ENCODE data around the gene DKC1.
"Not testable (repeated sequence)": the region's sequence is repeated elsewhere in the genome, so short reads cannot be mapped to it uniquely, and the experiment has no call there.

DKC1 gene

DNA sequence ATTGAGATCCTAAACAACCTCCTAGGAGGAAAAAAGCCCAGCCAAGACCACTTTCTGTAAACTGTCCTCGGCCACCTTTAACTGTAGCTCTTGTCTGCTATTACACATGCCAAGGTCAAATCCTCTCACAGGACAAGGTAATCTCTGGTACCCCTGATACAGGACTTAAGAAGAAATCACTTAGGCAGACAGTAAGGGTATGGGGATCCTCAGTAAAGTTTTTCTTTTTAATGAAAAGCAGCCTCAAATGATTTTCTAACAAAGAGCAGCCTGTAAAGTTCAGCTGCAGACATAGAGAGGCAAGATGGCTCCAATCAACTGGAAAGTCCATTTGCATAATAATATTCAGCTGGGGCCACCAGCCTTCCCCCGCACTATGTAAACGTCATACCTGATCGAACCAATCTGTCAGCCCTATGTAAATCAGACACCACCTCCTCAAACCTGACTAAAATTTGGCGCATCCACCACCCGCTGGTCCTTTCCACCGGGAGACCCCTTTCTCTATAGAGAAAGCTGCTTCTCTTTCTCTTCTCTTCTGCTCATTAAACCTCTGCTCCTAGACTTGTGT, 57.2 kb downstream of the DKC1 start:
- no peak for DNase-seq (ENCODE audit: low read depth)
- TF ChIP-seq, protein P1, sequence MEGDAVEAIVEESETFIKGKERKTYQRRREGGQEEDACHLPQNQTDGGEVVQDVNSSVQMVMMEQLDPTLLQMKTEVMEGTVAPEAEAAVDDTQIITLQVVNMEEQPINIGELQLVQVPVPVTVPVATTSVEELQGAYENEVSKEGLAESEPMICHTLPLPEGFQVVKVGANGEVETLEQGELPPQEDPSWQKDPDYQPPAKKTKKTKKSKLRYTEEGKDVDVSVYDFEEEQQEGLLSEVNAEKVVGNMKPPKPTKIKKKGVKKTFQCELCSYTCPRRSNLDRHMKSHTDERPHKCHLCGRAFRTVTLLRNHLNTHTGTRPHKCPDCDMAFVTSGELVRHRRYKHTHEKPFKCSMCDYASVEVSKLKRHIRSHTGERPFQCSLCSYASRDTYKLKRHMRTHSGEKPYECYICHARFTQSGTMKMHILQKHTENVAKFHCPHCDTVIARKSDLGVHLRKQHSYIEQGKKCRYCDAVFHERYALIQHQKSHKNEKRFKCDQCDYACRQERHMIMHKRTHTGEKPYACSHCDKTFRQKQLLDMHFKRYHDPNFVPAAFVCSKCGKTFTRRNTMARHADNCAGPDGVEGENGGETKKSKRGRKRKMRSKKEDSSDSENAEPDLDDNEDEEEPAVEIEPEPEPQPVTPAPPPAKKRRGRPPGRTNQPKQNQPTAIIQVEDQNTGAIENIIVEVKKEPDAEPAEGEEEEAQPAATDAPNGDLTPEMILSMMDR (conservative IDR thresholded peaks at IDR 0.05; ENCODE audit: low read length): no peak
- no peak overlapping the region for H3K4me3 ChIP-seq (ENCODE audit: low read length)

DNA sequence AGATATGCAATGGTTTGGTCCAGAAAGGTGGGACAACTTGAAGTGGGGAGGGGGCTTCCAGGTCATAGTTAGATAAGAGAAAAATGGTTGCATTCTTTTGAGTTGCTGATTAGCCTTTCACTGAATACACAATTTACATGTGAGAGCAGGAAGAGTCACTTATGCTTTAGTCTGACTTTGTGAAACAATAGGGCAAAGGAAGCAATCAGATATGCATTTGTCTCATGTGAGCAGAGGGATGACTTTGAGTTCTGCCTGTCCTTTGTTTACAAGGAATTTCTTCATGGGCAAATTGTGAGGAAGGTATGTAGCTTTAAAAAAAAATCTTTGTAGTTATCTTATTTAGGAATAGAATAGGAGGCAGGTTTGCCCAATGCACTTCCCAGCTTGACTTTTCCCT, 58.9 kb downstream of the DKC1 start:
- TF ChIP-seq, protein P1 (conservative IDR thresholded peaks at IDR 0.05; ENCODE audit: low read length): no peak
- DNase-seq (ENCODE audit: low read depth): no peak
- no peak overlapping the region for H3K4me3 ChIP-seq (ENCODE audit: low read length)

DNA sequence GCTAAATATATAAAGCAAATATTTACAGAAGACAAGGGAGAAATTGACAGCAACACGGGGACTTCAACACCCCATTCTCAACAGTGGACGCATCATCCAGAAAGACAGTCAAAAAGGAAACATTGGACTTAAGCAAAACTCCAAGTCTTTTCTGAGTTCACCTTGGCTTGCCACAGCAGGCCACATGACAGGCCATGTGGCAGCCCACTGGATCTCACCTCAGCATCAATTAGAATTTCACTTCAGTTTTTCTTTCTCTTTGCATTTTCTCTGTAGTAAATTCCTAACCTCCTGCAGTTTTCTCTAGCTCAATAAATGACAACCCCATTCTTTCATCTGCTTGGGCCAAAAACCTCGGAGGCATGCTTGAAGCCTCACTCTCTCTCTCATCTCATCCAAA, 59.4 kb downstream of the DKC1 start:
- TF ChIP-seq, protein P1 (conservative IDR thresholded peaks at IDR 0.05; ENCODE audit: low read length): no peak
- no peak for DNase-seq (ENCODE audit: low read depth)
- H3K4me3 ChIP-seq (ENCODE audit: low read length): no peak overlapping the region

DNA sequence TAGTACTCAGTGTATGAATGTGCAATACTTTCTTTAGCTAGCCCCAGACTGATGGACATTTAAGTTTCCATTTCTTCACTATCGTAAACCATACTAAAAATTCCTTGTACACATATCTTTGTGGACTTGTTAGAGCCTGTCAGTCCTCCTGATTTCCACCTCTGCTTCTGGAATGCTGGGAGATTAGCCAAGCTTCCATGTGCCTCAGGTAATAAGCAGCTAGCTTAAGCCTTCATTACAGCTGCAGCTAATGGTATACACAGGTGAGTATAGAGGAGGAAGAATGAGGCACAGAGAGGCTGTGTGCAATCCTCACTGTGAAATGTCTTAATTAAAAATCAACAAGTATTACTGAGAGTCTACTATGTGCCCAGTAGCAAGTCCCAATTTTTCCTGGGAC, 62.0 kb downstream of the DKC1 start:
- DNase-seq (ENCODE audit: low read depth): no peak
- TF ChIP-seq, protein P1 (conservative IDR thresholded peaks at IDR 0.05; ENCODE audit: low read length): no peak
- H3K4me3 ChIP-seq (ENCODE audit: low read length): no peak overlapping the region

DNA sequence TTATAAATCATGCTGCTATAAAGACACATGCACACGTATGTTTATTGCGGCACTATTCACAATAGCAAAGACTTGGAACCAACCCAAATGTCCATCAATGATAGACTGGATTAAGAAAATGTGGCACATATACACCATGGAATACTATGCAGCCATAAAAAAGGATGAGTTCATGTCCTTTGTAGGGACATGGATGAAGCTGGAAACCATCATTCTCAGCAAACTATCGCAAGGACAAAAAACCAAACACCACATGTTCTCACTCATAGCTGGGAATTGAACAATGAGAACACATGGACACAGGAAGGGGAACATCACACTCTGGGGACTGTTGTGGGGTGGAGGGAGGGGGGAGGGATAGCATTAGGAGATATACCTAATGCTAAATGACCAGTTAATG, 62.9 kb downstream of the DKC1 start:
- DNase-seq (ENCODE audit: low read depth); H3K4me3 ChIP-seq (ENCODE audit: low read length): not testable (repeated sequence)
